Tongue (tissue), 2 donors: Measurements from ENCODE around the gene PPARA. TPM values are rescaled to one million over a fixed set of nuclear protein-coding genes. Genes with fewer than 3 reads are reported as not detected.

Experiments used
- DNase-seq: peaks from one replicate; pipeline ENCODE4 v3.0.0-alpha.2; 2015
- total RNA-seq: library from RNA; depleted of rRNA; stranded (reverse); fragments of >200 nt; gene quantifications from one replicate; pipeline ENCODE4 v1.2.3, GENCODE V29; 2014

The PPARA gene
- total RNA-seq: 43.2 TPM

- DNase-seq: peak; percentile 91
These were observed at the start of gene PPARA for GRCh38 chr22:46150034-46150654. TSS of gene PPARA (plus strand) at chr22:46150526. CDS start at chr22:46198384, 47,858 bp downstream.

DNA sequence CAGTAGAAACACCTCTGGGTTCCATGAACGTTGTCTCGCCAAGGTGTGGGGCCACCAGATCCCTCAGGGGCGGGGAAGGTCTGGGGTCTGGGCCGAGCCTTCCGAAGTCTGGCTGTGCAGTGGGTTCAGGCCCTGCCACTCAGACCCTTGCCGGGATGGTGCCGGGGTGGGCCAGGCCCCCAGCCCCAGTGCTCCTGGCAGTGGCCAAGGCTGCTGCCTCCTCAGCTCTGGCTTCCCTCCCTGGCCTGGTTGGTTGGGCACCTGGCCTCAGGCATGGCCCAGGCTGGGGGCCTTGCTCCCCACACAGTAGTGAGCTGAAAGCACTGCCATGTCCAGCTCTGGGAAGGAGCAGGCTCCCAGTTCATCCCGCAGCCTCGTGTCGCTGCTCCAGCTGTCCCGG, 48.2 kb upstream of the PPARA start:
- DNase-seq: no peak

DNA sequence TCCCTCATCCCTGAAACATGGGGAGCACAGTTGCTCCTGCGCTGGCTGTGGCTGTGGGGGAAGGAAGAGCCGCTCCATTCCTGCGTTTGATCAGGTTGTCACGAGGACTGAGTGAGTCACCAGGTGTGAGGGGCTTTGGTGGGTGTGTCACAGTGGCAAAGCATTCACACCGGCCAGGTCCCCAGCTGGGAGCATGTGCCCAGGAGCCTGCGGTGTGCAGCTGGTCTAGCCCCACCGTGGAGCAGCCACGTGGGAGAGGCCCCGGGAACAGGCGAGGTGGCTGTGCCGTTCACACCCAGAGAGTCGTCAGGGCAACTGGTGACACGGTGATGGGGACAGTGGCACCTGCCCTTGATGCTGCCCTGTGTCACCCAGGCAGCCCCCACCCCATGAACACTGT, 47.6 kb upstream of the PPARA start:
- DNase-seq: no peak

GRCh38 chr22:46103181-46103580, 47.1 kb upstream of the PPARA start:
- no peak for DNase-seq

- DNase-seq: no peak
These were observed 46.7 kb upstream of the PPARA start for GRCh38 chr22:46103664-46104063.

DNA sequence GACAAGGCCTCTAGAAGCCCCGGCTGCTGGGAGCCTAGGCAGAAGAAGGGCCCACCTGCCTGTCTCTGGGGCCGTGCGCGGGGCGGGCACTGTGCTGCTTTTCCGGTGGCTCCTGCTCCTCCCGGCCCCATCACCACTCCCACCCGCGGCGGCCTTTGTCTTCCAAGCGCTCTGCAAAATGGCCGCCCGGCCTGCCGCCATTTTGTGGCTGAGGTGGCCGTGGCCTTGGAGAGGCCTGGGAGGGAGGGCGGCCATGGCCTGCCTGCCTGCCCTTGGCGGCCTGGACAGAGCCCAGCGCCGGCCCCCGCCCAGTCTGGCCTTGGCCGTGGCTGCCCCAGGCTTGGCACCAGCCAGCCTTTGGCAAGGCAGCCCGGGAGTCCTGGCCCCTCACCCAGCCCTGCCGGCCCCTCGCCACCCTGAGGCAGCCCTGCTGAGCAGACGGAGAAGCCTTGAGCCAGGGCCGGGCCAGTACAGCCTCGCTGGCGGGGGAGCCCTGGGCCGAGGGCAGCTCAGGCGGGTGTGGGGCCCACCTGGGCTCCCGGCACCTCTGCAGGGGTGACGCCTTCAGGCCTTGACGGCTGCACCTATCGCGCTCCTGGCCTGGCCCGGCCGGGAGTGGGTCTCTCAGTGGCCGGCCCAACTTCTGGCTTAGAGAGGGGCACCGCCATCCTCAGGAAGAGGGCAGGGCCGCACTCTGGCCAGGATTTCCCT, 46.0 kb upstream of the PPARA start:
- DNase-seq: no peak

DNA sequence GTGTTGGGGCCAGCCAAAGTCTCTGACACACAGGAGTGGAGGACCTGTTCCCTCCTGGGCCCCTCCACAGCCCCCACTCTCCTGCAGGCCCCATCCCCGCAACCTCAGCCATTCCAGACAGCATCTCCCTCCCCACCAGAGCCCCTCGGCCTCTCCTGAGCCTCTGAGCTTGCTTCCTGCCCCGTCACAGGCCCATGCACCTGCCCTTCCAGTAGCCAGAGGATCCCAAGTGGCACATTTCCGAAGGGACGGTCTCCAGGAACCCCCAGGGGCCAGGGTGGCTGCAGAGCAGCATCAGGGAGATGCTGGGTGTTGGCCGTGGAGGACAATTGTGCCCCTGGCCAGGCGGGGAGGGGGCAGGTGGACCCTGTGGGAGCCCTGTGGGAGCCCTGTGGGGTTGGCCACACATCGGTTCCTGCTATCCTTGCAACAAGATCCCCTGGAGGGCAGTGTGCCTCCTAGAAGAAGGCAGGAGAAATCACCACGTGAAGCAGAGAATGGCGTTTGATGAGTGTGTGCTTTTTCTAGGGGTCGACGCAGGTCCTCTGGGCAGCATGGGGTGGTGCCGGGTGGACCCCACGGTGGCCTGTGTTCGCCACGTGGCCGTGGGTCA, 45.3 kb upstream of the PPARA start:
- no peak for DNase-seq

- DNase-seq: no peak
These were observed 44.6 kb upstream of the PPARA start for GRCh38 chr22:46105494-46106278.

DNA sequence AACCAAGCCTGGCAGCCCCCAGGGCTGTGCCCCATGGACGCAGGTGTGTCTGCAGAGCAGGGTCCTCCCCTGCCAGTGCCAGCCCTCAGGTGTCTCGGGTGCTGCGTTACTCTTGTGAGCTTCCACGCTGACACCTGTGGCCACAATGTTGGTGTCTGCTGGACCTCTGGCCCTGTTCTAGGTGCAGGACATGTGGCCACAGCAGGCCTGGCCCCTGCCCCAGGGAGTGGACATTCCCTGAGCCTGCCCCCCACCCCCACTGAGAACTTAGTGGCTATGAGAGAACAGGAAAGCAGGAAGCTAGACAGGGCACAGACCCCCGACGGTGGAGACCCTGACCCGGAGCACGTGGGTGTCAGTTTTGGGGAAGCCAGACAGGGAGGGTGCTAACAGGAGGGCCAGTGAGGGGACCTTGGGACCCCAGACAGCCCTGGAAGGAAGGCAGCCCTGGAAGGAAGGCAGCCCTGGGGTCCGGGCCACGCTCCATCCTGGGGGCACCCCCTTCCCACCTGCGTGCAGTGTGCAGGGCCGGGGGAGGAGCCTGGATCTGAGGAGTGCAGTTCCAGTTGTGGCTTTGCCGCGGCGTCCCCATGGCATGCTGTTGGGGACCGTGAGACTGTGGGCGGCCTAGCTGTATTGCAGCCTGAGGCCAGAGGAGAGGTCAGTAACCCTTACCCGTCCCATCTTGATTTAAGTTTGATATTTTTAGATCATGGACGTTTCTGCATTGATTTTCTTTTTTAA, 43.9 kb upstream of the PPARA start:
- DNase-seq: no peak

GRCh38 chr22:46107089-46107664, 43.1 kb upstream of the PPARA start:
- peak; percentile 89 for DNase-seq

- DNase-seq: no peak
These were observed 42.4 kb upstream of the PPARA start for GRCh38 chr22:46107753-46108563.

- no peak for DNase-seq
These were observed 41.5 kb upstream of the PPARA start for GRCh38 chr22:46108564-46109473.

DNA sequence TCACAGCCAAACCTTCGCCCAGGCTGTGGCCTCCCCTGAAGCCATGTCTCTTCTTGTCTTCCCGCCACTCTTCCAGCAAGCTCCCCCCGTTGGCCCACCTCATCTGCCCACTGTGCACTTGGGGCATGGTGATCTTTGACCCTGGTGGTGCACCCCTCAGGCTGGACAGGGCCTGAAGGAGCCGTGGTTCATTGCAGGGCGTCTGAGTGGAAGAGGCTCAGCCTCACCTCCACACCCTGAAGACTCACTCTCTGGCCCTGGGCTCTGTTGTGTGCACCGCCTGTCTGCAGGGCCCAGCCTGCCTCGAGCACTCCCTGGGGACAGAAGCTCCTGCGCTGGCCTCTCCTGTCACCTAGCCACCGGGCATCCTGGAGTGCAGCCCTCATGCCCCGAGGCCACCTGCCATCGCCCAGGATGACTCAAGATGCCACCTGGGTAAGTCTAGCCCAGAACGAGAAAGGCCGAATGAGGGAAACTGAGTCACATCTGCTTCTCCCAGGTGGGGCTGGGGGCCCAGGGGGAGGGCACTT, 40.8 kb upstream of the PPARA start:
- DNase-seq: no peak

- no peak for DNase-seq
These were observed 40.1 kb upstream of the PPARA start for GRCh38 chr22:46110215-46110614.

- DNase-seq: no peak
These were observed 38.5 kb upstream of the PPARA start for GRCh38 chr22:46111645-46112306.

GRCh38 chr22:46112405-46112804, 37.9 kb upstream of the PPARA start:
- no peak for DNase-seq

DNA sequence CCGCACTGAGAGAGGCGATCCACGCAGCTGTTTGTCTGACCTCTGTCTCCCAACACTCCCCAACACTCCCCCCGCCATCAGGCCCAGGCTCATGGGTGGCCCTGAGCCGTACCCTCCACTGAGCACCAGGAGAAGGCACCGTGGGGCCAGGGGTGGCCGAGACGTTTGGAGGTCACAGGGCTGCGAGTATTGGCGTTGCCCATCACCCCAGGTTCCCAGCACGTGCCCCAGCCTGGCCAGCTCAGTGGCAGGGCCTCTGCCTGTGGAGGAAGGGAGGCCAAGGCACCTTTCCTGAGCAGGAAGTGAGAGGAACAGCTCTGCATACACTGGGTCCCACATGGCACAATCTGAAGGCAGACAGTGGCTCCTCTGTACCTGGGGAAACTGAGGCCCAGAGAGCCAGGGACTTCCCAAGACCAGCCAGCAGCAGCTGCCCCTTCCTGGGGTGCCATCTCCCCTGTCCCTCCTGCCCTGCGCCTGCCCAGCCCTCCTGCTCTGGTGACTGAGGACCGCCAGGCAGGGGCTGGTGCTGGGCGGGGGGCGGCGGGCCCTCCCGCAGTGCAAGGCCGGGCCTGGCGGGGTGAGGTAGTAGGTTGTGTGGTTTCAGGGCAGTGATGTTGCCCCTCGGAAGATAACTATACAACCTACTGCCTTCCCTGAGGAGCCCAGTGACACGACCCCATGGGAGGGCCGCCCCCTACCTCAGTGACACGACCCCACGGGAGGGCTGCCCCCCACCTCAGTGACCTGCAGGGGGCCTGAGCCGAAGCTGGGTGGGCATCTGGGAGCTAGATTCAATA, 37.0 kb upstream of the PPARA start:
- no peak for DNase-seq

DNA sequence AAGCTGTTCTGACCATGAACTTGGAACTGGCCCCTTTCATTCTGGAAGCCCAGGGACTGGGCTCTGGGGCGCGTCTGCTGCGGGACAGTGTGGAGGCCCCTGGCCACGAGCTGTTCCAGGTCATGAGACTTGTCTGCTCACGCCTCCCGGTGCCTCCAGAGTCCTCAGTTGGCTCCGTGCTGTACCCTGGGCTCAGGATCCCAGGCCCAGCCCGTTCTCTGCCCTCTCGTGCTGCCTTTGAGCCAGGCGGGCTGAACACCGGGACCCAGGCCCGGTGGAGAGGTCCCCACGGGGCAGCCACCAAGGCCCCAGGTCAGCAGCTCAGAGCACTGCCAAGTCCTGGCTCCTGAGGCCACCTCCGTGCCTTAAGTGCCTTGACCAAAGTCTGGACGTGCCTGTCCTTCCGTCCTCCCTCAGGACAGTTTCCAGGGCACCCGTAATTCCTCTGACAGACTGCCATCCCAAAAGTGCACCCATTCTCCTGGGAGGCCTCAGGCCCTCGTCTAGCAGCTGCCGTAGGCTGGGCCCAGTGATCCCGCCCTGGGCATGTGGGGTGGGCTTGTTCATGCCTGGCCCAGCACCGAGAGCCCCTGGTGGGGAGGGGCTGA, 36.3 kb upstream of the PPARA start:
- no peak for DNase-seq
